ENCODE data around the gene KCNT1.

The KCNT1 gene

GRCh38 chr9:135825435-135826187 is 123.6 kb downstream of the KCNT1 start:
- DNase-seq = no peak

- no peak for DNase-seq
Measured at GRCh38 chr9:135826188-135826545, 124.2 kb downstream of the KCNT1 start.

- no peak for DNase-seq
Measured at GRCh38 chr9:135827301-135827700, 125.3 kb downstream of the KCNT1 start.

- DNase-seq = no peak
Measured at GRCh38 chr9:135827866-135828580, 126.0 kb downstream of the KCNT1 start.

GRCh38 chr9:135828656-135829055 is 126.7 kb downstream of the KCNT1 start:
- no peak for DNase-seq

GRCh38 chr9:135830496-135830895 is 128.5 kb downstream of the KCNT1 start:
- no peak for DNase-seq

- DNase-seq = no peak
Measured at GRCh38 chr9:135833864-135834263, 131.9 kb downstream of the KCNT1 start.

- DNase-seq = no peak
Measured at GRCh38 chr9:135835131-135835530, 133.1 kb downstream of the KCNT1 start.

GRCh38 chr9:135839516-135839915 is 137.5 kb downstream of the KCNT1 start:
- no peak for DNase-seq

- no peak for DNase-seq
Measured at GRCh38 chr9:135840107-135840506, 138.1 kb downstream of the KCNT1 start.

GRCh38 chr9:135840539-135840938 is 138.6 kb downstream of the KCNT1 start:
- no peak for DNase-seq
